SIG-M5 treated with dmso at 0.1 percent for 504 hours (cell line): Measurements from ENCODE around the gene JAK1.

Source experiments
- DNase-seq: peaks from one replicate; lab custom pipeline; 2025; ENCODE audit not compliant: unreplicated experiment; lab: John Stamatoyannopoulos, UW

Gene JAK1

GRCh38 chr1:64871256-64871655, 95.1 kb downstream of the JAK1 start:
- no peak for DNase-seq

- no peak for DNase-seq
Observed at GRCh38 chr1:64867266-64867665, 99.1 kb downstream of the JAK1 start.

- no peak for DNase-seq
Observed at GRCh38 chr1:64866689-64867088, 99.7 kb downstream of the JAK1 start.

GRCh38 chr1:64865105-64865757, 101.1 kb downstream of the JAK1 start:
- DNase-seq, result no peak

- DNase-seq, result peak; percentile 84
Observed at GRCh38 chr1:64864018-64864940, 102.1 kb downstream of the JAK1 start.

- no peak for DNase-seq
Observed at GRCh38 chr1:64861611-64862010, 104.7 kb downstream of the JAK1 start.

- no peak for DNase-seq
Observed at GRCh38 chr1:64857347-64857746, 109.0 kb downstream of the JAK1 start.

GRCh38 chr1:64856553-64856952, 109.8 kb downstream of the JAK1 start:
- DNase-seq, result no peak

GRCh38 chr1:64855557-64855956, 110.8 kb downstream of the JAK1 start:
- DNase-seq, result no peak

GRCh38 chr1:64854674-64855073, 111.7 kb downstream of the JAK1 start:
- no peak for DNase-seq

GRCh38 chr1:64851664-64852063, 114.7 kb downstream of the JAK1 start:
- no peak for DNase-seq

- no peak for DNase-seq
Observed at GRCh38 chr1:64850846-64851245, 115.5 kb downstream of the JAK1 start.

GRCh38 chr1:64849942-64850341, 116.4 kb downstream of the JAK1 start:
- no peak for DNase-seq

GRCh38 chr1:64848803-64849202, 117.5 kb downstream of the JAK1 start:
- DNase-seq, result no peak

GRCh38 chr1:64848136-64848535, 118.2 kb downstream of the JAK1 start:
- no peak for DNase-seq

- DNase-seq, result no peak
Observed at GRCh38 chr1:64847666-64848065, 118.7 kb downstream of the JAK1 start.

- no peak for DNase-seq
Observed at GRCh38 chr1:64846573-64847430, 119.5 kb downstream of the JAK1 start.

GRCh38 chr1:64845831-64846425, 120.4 kb downstream of the JAK1 start:
- DNase-seq, result no peak

- DNase-seq, result no peak
Observed at GRCh38 chr1:64844609-64845008, 121.7 kb downstream of the JAK1 start.

- no peak for DNase-seq
Observed at GRCh38 chr1:64844175-64844574, 122.2 kb downstream of the JAK1 start.

- DNase-seq, result no peak
Observed at GRCh38 chr1:64843675-64844074, 122.7 kb downstream of the JAK1 start.
